Measurements from ENCODE around the gene TPMT. TPM values are rescaled to one million over a fixed set of nuclear protein-coding genes. Genes with fewer than 3 reads are reported as not detected.

Gene TPMT
- total and polyA plus RNA-seq, 2 of the 13 experiments (the other 11 are each of a cell fraction or from before 2014, with no cell fraction given) = 11.1 to 22.8 TPM

GRCh38 chr6:18122128-18123093 lies 32.5 kb downstream of the TPMT start, which contains the start of gene NHLRC1 (continued):
- TF ChIP-seq PRDM10 (CRISPR knock-in tag; IDR thresholded peaks at IDR 0.05; ENCODE audit: low read depth) (peak; percentile 75; the same call in 1 of the 2 replicates), KDM5A (IDR thresholded peaks at IDR 0.05; ENCODE audit: borderline replicate concordance, low read length) (no peak; the same call in 1 of the 2 replicates), HNRNPH1 (optimal IDR thresholded peaks at IDR 0.05; ENCODE audit: low read depth, low read length) (no peak), ISX (CRISPR knock-in tag; conservative IDR thresholded peaks at IDR 0.05) (no peak), KAT8 (CRISPR knock-in tag; IDR thresholded peaks at IDR 0.05) (peak; percentile 91), ARNT (IDR thresholded peaks at IDR 0.05) (no peak), HDAC2 (CRISPR knock-in tag; IDR thresholded peaks at IDR 0.05) (peak; percentile 97), REL (CRISPR knock-in tag; conservative IDR thresholded peaks at IDR 0.05) (peak; percentile 89; the same call in 1 of the 2 replicates), DRAP1 (CRISPR knock-in tag; IDR thresholded peaks at IDR 0.05) (peak; percentile 61), ZNF24 (IDR thresholded peaks at IDR 0.05) (no peak), ZNF619 (CRISPR knock-in tag; IDR thresholded peaks at IDR 0.05) (peak; percentile 98; the same call in 1 of the 2 replicates), RBFOX2 (IDR thresholded peaks at IDR 0.05; ENCODE audit: low read depth, low read length) (peak; percentile 70), GATA4 (IDR thresholded peaks at IDR 0.05; ENCODE audit: borderline replicate concordance, low read depth) (no peak), NAIF1 (CRISPR knock-in tag; IDR thresholded peaks at IDR 0.05; ENCODE audit: borderline replicate concordance) (no peak; the same call in 1 of the 2 replicates), KLF16 (CRISPR knock-in tag; IDR thresholded peaks at IDR 0.05) (peak in 1 of 2 experiments; percentile 96; a peak in 2 of 4 replicates), PITX1 (CRISPR knock-in tag; IDR thresholded peaks at IDR 0.05) (peak; percentile 92), TFDP1 (CRISPR knock-in tag; IDR thresholded peaks at IDR 0.05; ENCODE audit: borderline replicate concordance) (peak; percentile 98), ZNF253 (CRISPR knock-in tag; IDR thresholded peaks at IDR 0.05; ENCODE audit: borderline replicate concordance) (0 out of 2 replicates have a peak, but pooled peaks have one; percentile 50), MATR3 (CRISPR knock-in tag; IDR thresholded peaks at IDR 0.05) (no peak), ZNF460 (CRISPR knock-in tag; IDR thresholded peaks at IDR 0.05; ENCODE audit: borderline replicate concordance) (peak; percentile 52; the same call in 1 of the 2 replicates), ZBTB49 (CRISPR knock-in tag; IDR thresholded peaks at IDR 0.05; ENCODE audit: borderline replicate concordance) (peak; percentile 90; the same call in 1 of the 2 replicates)

All from HepG2 (cell line).